Measurements from ENCODE around the gene SPTLC3.
A peak's percentile ranks its signal among the peaks of the same experiment; 100 is the strongest.

Gene SPTLC3

DNA sequence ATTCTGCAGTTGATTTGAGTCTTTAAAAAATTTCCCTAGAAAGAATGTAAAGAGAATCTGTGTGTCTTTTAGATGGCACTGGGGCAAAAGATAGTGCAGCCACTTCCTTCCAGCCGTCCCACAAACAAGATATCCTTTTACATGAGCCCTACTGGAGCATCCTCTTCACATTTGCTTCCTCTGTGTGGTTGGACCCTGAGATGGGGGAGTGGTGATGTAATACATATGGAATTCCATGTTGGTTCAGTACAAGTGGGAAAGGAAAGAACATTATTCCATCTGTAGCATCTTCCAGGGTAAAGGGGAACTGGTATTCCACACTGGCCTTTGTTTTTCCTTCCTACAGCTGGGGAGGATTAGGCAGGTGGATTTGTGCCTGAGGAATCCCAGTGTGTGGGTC is 133.4 kb downstream of the SPTLC3 start:
- DNase-seq: no peak

DNA sequence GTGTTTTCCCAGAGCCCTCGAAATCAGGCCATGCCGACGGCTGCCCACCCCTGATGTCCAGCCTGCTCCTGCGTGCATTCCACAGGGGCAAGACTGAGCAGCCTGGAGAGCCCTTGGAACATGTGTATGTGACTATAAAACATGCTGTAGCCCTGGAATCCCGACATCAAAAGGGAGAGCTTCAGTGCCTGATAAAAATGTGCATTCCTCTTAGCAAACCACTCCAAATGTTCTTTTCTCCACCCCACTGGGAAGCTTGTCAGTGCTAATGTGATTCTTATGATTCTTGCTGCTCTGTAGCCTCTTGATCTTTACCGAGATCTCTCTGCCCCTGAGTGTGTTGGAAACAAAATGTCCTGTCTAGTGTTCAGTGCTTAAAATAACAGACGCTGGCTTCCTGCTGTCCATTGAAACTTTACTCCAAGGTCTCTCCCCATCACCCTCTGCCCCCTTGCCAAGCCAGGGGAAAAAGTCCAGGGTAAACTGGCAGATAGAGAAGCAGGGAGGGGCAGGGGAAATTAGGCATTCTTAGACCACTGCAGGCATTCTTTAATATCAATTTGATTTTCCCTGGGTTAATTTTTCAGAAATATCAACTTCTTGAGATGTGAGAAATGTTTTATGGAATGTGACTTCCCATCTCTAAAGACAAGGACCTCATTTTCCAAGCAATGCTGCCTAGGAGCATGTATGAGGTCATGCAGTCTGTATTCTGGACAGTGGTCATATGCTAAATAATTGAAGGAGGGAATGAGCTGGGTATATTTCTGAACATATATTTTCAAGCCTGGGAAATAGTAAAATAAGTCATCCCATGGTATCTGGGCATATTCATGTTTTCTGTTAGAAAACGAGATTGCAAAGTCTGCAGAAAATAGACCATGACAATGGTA is 138.5 kb downstream of the SPTLC3 start:
- DNase-seq: no peak

DNA sequence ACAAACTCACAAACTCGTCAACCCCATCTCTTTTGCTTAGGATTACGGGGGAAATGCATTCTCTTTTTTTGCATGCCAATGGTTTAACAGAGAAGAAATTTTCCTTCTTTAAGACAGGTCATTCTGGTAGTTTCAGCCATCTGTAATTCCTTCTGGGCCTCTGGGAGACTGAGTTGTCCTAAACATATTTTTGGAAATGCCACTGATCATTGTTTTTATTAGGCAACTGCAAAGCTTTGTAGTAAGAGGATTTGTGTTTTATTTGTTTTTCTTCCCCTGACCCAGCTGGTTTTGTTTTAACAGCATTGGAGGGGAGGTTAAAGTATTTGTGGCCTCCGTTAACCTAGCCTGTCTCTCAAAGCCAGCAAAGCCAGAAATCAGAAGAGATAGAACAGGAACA is 139.2 kb downstream of the SPTLC3 start:
- DNase-seq: no peak

DNA sequence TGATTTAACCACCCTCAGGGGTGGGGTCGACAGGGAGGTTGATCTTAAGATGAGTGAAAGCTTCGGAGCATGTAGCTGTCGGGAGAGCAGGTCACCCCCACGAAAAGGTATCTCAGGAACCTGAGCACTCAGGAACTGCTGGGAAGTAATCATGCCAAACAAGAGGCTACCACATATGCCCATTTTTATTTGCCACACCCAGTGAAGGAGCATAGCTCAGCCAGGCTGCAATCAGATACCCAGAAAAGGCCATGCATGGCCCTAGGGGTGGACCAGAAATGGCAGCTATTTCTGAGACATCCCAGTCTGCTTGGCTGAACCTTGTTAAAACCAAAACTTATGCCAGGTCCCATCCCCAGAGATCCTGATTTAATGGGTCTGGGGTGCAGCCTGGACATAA is 139.6 kb downstream of the SPTLC3 start:
- no peak for DNase-seq

DNA sequence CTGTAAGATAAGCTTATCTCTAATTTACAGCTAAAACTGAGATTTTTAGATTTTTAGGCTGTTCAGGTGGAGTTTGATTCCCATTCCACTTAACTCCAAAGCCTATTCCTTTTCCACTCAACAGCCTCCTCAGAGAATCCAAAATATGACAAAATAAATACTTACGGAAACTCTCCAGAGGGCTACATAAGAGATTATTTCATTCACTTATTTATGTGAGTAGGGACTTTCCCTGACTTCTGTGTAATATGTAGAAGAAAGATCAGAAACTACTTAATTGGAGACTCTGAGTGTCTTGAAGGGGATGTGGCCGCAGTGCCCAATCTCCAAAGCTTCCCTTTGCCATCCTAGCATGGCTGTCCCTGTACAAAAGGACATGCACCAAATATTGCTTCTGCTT is 140.2 kb downstream of the SPTLC3 start:
- no peak for DNase-seq

DNA sequence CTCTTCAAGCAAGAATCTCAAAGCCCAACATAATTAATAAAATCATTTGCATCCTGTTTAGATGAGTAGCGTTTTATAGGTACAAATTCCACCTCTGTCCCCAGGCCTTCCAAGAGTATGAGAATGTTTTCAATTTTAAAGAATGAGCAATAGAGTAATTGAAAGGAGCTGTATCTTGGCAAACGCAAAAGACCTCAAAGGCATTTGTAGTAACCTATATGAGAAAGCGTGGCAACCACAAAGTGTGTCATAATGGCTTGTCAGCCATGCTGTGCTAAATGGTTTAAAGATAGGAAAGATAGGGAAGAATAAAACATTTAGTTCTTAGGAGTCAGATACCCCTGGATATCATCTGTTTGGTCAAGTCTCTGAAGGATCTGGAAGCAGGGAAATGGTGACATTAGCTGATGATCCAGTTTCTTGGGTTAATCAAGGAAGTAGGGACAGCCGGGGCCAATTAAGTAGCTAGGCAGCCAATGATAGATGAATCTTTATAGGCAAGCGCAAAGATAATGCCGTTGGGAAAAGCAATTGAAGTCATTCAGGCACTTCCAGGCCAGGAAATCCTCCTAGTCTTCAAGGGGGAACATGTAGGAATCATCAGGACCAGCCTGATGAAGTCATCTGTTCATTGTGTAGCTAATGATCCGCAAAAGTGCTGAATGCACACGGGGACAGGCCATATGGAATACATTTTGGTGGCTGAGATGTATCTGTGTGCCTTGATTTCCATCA is 140.8 kb downstream of the SPTLC3 start:
- no peak for DNase-seq

DNA sequence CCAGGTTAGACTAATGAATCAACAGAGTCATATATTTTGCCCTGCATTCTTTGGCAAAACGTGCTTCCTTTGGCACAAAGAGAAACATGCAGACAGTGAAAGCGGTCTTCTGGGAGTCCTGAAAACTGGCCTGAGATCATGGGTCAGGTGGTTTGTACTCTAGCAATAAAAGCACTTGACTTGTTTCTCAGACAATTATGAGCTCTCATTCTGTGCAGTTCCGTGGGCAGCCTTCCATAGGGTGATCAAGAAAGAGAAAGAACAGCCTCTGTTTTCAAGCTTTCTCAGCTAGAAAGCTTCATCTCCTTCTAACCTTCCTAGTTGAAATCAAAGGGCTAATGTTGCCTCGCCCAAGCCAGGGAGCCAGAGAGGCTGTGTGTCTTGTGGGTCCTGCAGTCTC is 149.6 kb downstream of the SPTLC3 start:
- DNase-seq: no peak

DNA sequence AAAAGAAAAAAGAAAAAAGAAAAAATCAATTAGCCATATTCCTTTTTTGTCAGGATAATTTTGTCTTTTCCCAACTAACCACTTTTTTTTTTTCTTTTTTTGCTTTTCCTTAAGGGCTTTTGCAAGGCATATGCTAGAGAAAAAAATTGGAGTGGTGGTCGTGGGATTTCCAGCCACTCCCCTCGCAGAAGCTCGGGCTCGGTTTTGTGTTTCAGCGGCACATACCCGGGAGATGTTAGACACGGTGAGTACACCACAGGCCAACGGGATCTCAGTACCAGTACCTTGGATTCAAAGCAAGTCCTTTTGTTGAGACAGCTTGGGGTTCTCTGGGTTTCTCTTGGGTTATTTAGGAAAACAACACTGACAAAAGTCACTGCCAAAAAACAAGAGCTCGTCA is 151.1 kb downstream of the SPTLC3 start:
- no peak for DNase-seq

DNA sequence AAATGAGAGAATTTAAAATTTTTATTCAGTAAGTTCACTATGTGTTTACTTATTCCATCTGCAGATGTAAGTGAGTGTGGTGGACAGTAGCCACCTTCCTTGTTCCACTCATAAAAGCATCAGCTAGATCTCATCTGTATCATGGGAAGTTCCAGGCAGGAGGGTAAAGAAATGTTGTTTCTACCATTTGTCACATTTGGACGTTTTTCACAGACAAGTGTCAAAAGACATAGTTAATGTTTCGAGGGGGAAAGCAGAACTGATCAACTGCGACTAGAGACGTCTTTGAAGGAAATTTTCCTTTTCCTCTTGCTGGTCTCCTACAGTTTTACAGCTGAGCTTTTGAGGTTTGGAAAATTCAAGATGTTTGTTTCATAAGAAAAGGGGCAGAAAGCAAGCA is 156.4 kb downstream of the SPTLC3 start:
- no peak for DNase-seq

DNA sequence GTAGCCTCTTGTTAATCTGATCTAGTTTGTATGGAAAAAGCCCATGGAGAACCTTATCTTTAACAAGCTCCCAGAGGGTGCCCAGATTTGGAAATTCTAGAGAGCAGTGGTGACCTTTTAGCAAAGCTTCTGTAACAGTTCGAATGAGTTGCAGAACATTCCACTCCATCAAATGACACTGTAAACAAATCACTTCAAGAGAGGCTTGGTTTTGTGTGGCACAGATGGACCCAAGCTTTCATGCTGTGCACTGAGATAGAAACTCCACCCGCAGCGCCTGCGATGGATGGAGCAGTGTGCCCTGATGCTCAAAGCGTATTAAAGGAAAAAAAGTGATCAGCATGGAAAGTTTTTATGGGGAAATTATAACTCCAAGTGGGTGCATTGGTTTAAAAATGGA is 157.2 kb downstream of the SPTLC3 start:
- DNase-seq: no peak

DNA sequence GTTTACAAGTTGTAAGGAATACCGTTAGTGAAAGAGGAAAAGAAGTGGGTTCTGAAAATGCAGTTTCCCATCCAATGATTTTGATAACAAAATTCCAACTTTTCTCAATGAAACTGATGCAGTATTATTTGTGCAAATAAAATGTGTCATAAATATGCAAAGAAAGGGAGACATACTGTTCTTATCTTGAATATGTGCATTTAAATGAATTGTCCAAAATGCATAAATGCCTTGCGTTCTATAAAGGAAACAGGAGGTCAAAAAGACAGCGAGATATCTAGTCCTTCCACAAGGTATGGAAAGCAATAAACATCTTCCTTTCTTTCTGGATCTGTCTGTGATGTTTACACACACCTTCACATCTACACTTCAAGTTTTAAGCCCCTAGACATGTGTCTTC is 157.7 kb downstream of the SPTLC3 start:
- DNase-seq: no peak

DNA sequence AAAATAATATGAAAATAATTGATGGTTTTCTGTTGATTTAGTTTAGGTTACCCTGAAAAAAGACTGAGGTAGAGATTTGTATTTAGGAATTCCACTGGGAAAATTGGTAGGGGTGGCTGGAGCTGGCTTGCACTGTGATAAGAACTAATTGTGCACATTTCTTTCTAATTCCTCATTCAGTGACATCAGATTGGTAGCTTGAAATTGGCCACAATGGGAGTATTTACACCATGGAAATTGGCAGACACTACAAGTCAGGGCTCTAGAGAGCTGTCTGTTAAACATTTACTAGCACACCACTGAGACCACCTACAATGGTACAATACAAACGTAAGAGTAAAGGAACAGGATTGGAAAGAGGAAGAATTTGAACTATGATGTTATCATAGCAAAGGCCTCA is 160.3 kb downstream of the SPTLC3 start:
- DNase-seq: no peak

DNA sequence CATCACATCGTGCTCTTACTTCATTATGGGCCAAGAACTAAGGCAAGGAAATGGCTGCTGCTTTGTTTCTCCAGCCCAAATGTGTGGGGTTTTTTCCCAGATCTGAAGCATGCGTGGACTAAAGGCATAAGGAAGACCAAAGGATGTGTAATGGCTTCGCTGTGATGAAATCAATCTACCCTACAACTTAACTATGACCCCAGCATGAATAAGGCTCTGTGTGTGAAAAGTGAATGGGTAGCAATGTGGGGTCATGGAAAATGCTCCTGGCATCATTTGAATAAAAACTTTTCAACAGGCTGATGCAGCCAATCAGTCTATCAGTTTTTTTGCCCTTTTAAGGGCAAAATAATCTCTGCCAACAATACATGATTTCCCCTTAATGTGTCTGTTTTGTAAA is 162.0 kb downstream of the SPTLC3 start:
- no peak for DNase-seq

DNA sequence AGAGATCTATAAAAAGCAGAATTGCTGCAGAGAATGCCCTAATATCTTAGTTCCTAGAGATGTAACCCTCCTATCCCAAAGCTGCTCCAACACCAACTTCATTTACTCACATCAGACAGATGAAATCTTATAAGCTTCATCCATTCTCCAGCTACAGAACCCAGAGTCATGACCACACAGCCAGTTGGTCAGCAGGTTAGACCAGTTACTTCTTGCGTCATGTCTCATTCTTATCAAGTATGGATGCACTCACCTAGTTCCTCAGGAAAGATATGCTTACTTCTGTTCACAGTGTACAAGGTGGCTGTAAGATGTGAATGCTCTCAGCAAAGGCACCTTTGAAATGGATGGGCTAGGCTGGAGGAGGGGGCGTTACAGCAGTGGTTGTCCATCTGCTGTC is 164.4 kb downstream of the SPTLC3 start:
- DNase-seq: no peak

DNA sequence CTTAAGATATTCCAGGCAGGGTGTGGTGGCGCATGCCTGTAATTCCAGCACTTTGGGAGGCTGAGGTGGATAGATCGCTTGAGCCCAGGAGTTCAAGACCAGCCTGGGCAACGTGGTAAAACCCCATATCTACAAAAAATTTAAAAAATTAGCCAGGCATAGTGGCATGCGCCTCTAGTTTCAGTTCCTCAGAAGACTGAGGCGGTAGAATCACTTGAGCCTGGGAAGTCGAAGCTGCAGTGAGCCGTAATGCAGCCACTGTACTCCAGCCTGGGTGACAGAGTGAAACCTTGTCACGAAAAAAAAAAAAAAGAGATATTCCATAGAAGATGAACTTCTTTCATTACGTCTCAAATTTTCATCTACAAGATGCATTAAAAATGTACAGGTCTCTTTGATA is 165.6 kb downstream of the SPTLC3 start:
- no peak for DNase-seq

DNA sequence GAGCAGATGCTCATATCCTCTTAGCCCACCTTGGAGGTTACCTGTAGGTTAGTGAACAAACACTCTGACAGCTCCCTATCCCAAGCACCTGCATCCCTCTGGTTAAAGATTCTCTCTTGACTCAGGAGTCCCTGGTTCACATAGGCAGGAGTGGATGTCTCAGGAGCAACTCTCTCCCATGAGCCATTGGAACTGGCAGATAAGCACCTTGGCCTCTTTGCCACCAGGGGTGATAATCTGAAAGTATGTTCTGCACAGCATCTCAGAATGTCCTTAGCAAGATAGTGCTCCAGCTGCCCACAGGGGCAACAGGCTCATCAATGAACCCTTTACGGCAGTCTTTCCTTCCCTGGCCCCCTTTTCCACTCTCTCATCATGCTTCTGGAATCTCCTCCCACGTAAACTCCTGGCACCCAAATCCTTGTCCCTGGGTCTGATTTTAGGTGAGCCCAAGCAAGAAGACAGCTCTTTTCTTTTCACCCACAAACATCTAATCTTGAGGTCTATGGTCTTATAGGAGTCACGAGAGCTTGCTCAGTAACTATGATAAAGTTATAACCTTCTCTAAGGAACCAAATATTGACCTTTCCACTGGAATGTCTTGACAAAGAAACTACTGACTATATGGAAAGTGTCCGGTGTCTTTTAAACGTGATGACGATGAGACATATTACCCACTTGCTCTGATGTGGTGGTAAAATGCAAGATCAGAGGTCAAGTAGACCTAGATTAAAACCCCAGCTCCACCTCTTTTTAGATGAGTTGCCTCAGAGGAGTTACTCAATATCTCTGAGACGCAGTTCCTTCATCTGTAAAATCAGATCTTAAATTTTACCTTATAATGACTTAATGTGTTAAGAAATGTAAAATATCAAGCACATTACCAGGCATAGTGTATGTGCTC is 172.5 kb downstream of the SPTLC3 start:
- no peak for DNase-seq

DNA sequence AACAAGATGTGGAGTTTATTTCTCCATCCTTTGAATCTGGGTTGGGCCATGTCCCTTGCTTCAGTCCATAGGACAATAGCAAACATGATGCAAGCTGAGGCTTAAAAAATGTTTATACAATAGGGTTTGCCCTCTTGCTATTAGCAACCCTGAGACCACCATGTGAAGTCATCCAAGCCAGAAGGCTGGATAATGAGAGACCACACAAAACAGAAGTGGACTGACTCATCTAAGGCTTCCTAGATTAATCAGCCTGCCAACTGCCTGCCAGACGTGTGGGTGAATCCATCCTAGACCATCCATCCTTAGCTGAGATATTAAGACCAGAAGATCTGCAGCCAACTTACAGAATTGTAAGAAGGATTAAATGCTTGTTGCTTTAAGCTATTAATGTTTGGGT is 174.2 kb downstream of the SPTLC3 start:
- peak; percentile 66 for DNase-seq

DNA sequence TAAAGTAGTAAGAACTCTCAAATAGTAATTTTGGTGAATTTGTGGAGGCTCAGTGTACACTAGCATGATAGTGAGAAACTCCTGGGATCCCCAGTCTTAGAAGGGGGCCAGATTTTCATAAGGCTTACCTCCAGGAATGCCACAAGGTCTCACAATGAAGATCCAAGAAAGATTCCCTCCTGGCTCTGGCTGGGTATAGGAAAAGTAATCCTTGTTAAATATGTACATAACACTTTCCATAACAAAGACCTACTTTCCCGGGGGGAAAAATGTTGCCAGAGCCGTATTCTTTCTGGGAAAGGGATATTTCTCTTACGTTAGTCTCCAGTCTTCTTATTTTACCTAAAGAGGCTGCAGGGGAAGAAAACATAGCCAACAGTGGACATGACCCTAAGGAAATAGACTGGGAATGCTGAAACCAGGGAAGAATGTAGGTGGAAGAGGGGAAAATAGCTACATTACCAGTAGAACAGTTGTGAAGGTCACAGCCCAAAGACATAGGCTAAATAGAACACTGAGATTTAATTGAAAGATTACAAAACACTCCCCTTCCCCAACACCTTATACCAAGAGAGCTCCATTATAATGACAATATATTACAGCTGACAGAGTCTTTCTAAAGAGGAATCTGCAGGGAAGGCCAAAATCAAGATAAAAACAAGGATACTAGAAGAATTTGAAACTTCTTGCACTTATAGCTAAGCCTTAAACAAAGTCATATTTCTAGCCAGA is 177.4 kb downstream of the SPTLC3 start:
- DNase-seq: no peak

DNA sequence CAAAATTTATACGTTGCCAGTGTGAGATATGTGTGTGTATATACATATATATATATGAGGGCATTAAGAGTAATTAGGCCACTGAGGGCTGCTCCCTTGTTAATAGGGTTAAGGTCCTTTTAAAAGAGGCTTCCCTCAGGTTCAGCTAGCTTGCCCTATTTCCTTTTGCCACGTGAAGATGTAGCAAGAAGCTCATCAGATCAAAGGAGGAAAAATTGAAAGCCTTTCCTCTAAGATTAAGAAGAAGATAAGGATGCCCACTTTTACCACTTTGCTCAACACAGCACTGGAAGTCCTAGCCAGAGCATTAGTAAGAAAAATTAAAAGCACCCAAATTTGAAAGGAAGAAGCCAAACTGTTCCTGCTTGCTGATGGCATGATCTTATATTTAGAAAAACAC is 179.1 kb downstream of the SPTLC3 start:
- no peak for DNase-seq

DNA sequence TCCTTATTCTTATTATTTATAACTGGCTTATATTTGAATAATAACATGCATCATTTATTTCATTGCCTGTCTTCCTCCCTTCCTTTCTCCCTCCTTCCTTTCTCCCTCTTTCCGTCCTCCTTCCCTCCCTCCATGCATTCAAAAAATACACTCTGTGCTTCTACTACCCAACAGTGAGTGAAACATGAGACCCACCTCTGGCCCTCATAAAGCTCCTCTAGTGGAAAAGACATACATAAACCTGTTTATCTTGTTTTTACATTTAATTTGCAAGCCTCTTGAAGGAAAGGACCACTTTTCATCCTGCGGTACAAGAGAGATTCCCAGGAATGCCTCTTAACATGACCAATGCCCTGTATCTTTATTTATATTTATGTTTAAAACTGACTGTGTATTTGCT is 190.5 kb downstream of the SPTLC3 start:
- no peak for DNase-seq

DNA sequence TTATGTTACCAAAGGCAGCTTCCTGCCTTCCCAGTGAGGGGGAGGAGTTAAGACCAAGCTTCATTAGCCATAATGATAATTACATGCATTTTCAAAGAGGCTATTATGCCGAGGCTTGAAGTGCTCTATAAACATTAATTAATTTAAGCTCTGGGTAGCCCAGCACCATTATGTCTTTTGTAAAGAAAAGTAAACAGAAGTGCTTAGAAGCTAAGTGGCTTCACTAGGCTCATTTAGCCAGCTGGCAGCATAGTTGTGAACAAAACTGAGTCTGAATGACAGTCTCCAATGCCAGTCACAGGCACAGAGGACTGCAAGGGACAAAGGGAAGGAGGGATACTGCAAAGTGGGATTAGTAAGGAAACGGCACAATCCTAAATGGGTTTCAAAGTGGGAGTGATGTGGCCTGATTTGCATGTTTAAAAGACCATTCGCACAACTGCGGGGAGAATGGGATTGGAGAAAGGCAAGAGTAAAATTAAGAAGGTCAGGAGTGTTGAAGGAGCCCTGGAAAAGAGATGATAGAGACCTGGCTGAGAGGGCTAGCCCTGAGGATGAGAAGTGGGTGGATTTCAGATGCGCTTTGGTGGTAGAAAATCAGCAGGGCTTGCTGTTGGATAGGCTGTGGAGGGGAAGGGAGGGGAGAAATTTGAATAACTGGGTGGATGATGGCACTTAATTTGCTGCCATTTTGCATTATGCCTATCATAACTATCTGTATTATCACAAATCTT is 192.2 kb downstream of the SPTLC3 start:
- no peak for DNase-seq

DNA sequence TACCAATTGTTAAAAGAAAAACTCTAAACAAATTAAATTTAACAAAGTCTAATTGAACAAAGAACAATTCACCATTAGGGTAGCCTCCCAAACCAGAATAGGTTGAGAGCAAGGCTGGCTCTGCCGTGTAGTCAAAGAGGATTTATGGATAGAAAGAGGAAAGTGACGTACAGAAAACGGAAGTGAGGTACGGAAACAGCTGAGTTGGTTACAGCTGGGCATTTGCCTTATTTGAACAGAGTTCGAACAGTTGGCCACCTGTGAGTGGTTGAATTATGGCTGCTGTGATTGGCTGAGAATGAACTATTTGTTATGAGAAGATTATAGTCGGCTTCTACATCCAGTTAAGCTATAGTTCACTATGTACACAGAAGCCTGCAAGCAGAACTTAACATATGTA is 193.8 kb downstream of the SPTLC3 start:
- no peak for DNase-seq

Measured in activated CD4-positive, alpha-beta T cell treated with anti-CD3 and anti-CD28 coated beads, Interleukin-2, Interleukin-6, amounts not matched to agents 100 ng/mL and 50 ng/mL, durations not matched to agents 16 hours and 8 hours (primary cell).